ENCODE results near the gene TPCN1.

The TPCN1 gene

GRCh38 chr12:113263431-113263963 is 42.2 kb downstream of the TPCN1 start:
- no peak for DNase-seq

GRCh38 chr12:113266106-113266895 is 45.0 kb downstream of the TPCN1 start:
- DNase-seq, result no peak

GRCh38 chr12:113267621-113268020 is 46.4 kb downstream of the TPCN1 start:
- no peak for DNase-seq

GRCh38 chr12:113268136-113268535 is 46.9 kb downstream of the TPCN1 start:
- DNase-seq, result no peak

- no peak for DNase-seq
These were observed 47.4 kb downstream of the TPCN1 start for GRCh38 chr12:113268621-113269020.

- no peak for DNase-seq
These were observed 48.1 kb downstream of the TPCN1 start for GRCh38 chr12:113269257-113269943.

- DNase-seq, result no peak
These were observed 49.4 kb downstream of the TPCN1 start for GRCh38 chr12:113270709-113271009.

GRCh38 chr12:113271466-113271852 is 50.2 kb downstream of the TPCN1 start:
- no peak for DNase-seq

GRCh38 chr12:113271853-113272561 is 50.7 kb downstream of the TPCN1 start:
- no peak for DNase-seq

GRCh38 chr12:113273053-113273725 is 51.9 kb downstream of the TPCN1 start:
- DNase-seq, result no peak

GRCh38 chr12:113274848-113275247 is 53.6 kb downstream of the TPCN1 start:
- DNase-seq, result no peak

GRCh38 chr12:113276306-113276705 is 55.0 kb downstream of the TPCN1 start:
- no peak for DNase-seq

GRCh38 chr12:113276946-113277500 is 55.8 kb downstream of the TPCN1 start:
- DNase-seq, result no peak

GRCh38 chr12:113277511-113277910 is 56.2 kb downstream of the TPCN1 start:
- no peak for DNase-seq

- DNase-seq, result no peak
These were observed 56.9 kb downstream of the TPCN1 start for GRCh38 chr12:113278141-113278540.

- no peak for DNase-seq
These were observed 57.4 kb downstream of the TPCN1 start for GRCh38 chr12:113278633-113279032.

- DNase-seq, result no peak
These were observed 63.5 kb downstream of the TPCN1 start for GRCh38 chr12:113284751-113285150.

GRCh38 chr12:113285679-113286610 is 64.7 kb downstream of the TPCN1 start:
- DNase-seq, result no peak

- no peak for DNase-seq
These were observed 65.4 kb downstream of the TPCN1 start for GRCh38 chr12:113286712-113287111.

- no peak for DNase-seq
These were observed 66.1 kb downstream of the TPCN1 start for GRCh38 chr12:113287146-113287898.

GRCh38 chr12:113287899-113288282 is 66.6 kb downstream of the TPCN1 start:
- no peak for DNase-seq
